ENCODE measurements around the gene OGDHL. TPM values are rescaled to one million over a fixed set of nuclear protein-coding genes. Genes with fewer than 3 reads are reported as not detected.
"Not testable (repeated sequence)": the region's sequence is repeated elsewhere in the genome, so short reads cannot be mapped to it uniquely, and the experiment has no call there.

The OGDHL gene
- polyA plus RNA-seq, 5 donors, result 0.45 to 1.6 (median 0.60) TPM

DNA sequence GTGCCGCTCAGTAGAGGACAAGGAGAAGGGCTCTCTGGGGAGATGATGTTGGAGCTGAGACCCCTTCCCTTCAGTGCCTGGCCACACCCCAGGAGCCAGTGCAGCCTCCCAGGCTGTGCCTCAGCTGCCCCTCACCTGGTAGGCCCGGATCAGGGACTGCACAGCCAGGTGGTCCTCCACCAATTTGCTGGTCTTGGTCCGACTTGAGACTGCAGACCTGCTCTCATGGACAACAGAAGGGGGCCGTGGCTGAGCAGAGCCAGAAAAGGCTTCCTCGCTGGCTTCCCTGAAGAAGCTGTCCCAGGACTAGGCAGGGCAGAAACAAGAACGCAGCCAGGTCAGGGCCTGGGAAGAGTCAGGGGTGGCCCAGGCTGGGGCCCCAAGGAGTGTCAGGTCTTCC, 5.5 kb downstream of the OGDHL start:
- no peak for DNase-seq

DNA sequence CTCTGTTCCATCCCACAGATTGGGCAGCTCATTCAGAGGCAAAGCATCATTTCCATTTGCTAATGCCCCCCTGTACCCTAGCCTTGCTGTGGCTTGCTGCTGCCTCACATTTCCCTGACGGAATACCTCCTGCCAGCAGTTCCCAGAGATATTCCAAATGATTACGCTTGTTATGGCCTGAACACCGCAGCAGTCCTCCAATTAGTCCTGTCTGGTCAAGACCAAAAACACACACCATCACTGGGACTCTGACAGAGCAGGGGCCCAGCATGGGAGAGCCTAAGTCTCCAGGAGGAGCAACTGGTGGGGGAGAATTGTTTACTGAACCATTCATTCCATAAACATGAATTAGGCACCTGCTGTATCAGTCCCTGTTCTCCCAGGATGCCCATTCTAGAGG, 6.1 kb downstream of the OGDHL start:
- no peak for DNase-seq

DNA sequence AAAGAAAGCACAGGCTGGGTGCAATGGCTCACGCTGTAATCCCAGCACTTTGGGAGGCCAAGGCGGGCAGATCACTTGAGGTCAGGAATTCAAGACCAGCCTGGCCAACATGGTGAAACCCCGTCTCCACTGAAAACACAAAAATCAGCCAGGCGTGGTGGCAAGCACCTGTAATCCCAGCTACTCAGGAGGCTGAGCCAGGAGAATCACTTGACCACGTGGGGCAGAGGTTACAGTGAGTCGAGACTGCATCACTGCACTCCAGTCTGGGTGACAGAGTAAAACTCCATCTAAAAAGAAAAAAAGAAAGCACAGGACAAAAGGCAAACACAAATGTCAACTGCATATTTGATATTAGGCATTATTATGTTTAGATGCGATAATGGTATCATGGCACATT, 7.2 kb downstream of the OGDHL start:
- not testable (repeated sequence) for DNase-seq

DNA sequence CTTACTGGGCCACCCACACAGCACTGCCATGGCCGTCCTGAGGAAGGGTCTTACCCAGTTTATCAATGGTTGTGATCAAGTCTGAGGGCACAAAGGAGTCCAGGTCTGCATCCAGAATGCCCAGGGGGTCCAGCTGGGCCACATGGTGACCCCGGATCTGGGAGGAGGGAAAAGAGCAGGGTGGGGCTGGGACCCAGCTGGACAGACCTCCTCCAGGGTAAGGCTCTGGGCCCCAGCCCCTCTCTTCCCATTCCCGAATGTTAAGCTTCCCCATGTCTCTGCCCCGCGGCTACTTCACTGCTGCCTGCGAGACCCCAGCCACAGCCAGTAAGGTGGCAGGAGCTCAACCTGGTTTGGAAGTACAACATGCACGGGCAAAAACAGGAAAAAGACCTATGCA, 9.5 kb downstream of the OGDHL start:
- DNase-seq, result no peak

DNA sequence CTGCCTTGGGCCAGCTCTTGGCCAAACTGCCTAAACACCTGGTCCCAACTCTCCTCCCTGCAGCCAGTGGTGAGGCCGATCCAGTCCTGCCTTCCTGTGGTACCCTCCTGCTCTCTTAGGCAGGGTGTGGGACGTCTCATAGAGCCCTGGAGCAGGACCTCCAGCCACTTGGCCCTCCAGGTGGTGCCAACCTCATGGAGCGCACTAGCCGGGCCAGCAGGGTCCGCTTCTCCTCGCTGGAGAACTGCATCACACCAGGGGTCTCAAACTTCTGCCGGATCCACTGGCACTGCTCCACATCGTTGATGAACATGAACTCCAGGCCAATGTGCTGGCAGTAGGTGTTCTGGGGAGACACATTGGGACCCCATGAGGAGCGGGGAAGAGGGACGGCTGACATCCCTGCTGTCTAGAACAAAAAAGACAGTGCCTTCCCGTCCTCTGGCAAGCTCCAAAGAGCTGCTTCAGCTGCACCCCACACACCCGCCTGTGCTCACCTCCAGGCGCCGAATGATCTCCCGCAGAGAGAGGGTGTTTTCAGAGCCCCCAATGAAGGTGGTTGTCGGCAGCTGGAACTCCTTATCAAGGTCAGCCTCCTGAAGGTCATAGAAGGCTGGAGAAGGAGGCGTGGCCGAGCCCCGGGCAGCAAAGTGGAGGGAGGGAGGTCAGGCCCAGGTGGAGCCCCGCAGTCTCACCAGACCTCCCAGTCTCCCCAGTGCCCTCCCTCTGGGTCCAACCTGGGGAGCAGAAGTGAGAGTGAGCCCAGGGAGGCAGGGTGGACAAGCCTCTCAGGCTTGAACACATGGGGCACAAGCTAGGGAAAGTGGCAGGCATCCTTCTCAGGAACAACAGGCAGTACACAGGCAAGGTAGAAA, 10.2 kb downstream of the OGDHL start:
- DNase-seq, result no peak

DNA sequence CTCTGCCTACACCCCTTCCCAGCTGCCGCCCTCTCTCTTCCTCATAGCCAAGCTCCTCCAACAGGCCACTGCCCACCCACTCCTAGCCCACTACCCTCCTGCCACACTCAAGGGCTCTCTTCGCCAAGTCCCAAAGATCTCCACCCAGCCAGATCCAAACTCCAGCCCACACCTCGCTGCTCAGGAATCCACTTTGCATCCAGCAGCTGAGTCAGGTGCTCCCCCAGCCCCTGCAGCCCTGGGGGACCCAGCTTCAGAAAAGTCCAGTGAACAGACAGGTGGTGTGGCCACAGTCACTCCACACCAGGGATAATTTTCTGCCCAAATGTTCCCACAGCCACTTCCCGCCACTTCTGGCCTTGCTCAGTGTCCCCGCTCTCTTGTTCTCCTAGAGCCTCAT, 10.9 kb downstream of the OGDHL start:
- no peak for DNase-seq

DNA sequence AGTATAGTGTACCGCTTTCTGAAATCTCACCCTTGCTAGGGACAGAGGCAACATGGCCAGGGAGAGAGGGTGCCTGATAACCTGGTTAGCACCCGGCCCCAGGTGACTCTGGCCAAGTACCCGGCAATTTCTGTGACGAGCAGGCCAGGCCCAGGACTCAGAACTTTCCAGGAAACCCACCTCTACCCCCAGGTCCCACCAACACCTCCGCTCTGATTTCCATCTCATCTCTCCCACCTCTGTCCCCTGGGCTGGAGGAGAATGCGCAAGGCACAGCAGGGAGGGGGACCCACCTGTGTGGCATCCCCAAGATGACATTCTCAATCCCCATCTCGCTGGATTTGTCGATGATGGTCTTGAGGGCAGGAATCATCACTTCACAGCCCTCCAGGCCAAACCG, 11.6 kb downstream of the OGDHL start:
- DNase-seq, result no peak

DNA sequence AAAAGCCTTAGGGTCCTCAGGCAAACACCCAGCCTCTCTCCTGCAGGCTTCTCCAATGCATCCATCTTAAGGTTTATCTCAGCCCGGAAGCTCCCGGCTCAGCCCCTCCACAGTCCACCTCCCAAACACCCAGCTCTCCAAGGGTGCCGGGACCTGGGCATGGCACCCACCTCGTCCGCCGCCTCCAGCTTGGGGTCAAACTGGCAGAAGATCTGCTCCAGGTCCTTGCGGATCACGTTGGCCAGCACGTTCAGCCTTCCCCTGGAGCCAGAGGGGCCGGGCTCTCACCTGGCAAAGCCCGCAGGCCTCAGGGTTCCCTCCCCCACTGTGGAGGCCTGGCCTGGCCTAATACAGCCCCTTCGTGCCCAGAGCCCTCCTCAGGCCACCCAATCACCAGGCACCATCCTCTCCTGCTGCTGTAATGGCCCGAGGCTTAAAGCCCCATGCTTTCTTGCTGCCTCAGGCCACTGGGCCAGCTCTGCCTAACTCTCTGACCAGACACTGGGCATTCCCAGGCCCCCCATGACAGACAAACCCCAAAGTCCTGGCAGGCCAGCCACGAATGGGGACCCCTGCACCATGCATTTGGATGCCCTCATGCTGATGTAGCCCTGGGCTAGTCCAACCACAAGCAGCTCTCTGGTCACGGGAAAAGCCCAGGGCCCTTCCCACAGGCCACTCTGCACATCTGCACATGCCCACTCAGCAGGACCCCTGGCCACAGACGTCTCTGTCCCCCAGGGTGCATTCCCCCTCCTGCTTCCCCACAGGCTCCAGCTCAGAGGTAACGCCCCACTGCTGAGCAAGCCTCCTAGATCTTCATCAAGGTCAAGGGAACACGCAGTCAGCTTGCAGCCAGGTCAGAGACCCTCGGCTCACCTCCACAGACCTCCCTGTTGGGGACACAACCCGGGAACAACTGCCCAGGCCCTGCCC, 12.3 kb downstream of the OGDHL start:
- no peak for DNase-seq

DNA sequence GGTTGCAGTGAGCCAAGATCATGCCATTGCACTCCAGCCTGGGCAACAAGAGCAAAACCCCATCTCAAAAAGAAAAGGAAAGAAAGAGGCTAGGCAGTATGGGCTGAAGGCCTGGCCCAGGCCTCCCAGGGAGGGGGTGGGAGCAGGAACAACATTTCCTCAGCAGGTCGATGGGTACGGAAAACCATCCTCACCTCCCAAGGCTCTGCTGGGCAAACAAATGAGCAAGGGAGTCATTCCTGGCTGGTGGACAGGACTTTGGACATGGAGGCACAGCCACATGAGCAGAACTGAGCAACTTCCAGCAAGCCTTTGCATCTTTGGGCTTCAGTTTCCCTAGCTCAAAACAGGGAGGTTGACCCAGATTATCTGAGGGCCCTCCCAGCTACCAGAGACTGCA, 13.0 kb downstream of the OGDHL start:
- DNase-seq, result no peak

DNA sequence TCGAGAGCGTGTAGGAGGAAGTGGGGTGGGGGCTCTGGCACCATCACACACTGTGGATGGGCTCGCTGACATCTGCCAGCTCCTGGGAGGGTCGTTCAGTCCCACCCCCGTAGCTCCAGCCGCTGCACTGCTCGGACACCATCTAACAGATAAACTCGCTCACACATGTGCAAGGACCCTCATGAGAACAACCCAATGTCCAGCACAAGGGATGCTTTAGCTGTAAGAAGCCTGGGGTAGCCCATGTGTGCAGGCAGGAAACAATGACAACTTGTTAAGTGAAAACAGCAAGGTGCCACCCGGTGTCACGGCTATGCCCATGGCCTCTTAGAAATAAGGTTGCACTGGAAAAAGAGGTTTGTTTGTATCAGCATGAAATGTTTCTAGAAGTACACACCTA, 14.1 kb downstream of the OGDHL start:
- DNase-seq, result no peak

DNA sequence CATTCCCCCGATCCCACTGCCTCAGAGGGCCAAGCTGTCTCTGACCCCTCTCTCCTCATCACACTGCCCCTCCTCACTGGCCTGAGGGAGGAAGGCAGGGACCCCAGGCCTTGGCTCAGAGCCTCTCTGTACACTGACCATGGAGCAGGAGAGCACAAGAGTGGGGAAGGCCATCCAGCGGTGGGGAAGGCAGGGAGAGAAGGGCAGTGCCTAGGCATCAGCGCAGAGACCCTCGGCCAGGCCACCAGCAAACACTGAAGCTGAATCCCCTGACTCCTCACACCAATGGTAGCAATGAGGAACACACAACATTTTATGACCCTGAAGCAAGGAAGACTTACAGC, 14.8 kb downstream of the OGDHL start:
- DNase-seq, result no peak

DNA sequence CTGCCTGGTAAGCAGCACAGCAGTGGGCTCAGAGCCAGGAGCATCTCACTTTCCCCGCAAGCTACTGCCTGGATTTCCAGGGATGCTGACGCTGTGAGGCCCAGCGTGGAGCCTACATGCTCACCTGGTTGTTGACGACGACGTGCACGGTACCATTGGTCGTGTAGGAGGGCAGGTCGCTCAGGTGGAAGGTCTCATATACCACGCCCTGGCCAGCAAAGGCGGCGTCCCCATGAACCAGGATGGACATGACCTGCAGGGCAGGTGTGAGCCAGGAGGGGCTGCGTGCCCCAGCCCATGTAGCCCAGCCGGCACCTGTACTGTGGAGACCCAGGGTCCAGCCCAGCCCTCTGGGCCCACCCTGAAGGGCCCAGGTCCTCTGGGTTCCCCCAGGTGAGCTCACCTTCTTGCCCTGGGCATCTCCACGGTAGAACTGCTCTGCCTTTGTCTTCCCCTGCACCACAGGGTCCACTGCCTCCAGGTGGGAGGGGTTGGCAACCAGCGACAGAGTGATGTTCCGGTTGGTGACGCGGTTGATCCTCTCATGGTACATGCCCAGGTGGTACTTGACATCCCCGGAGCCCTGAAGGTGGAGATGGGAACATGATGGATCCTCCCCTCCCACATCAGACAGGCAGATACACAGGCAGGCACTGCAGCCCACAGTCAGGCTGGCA, 15.4 kb downstream of the OGDHL start:
- no peak for DNase-seq

DNA sequence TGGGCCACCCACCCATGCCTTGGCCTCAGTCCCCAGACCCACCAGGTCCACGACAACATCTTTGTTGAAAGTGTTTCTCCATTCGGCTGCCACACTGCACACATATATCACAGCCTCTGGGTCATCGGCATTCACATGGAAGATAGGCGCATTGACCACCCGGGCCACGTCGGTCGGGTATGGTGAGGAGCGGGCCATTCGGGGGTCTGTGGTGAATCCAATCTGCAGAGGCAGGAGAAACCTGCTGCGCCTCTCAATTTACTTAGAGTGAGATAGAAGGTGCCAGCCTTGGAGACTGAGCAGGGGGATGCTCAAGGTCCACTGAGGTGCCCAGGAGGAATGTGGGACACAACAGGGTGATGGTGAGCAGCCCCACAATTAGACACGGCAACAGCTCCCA, 16.4 kb downstream of the OGDHL start:
- no peak for DNase-seq

DNA sequence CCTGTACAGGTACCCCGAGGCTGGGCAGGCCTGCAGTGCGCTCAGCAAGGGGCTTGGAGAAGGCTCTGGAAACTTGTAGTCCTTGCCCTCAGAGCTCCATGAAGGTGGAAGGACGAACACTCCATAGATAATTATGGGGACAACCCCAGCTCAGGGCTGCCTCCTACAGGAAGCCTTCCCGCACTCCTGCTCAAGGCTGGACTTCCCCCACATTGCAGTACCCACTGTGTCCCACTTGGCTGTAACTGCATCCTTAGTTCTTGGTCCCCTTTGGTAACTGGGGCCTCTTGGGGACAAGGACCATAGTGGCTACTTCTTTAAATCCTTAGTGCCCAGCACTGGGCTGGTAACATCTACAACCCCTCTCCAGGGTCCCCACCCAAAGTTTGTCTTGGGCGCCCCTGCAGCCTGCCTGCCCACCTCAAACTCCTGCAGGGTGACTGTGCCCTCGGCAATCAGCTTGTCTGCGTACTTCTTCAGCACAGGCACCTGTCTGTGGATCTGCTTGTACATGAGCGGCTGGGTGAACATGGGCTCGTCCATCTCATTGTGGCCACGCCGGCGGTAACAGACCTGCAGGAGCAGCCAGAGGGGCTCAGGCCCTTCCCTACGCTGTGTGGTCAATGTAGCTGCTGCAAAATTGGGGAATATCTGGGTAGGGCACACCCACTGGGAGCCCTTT, 17.1 kb downstream of the OGDHL start:
- DNase-seq, result no peak

DNA sequence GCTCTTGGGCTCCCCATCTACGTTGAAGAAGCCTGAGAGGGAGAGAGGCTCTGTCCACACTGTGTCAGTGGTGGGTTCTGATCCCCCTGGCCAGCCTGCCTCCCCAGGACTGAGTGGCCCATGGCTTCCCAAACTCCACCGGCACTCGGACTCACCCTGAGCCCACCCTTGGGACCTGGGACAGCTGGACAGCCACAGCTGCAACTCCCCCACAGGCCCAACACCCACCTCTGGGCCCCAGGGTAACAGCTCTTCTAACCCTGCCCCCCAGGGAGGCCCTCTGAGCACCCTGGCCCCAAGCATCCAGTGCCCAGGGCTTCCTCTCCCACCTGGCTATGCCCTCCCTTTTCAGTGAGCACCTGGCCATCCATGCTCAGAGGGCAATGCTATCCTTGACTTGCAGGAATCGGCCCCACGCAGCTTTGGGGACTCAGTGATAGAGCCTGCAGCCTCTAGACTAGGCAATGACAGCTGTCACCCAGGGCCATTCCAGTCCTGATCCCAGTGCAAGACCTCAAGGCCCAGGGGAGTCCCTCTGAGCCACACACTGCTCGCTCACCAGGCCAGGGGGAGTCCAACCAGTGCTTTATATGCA, 17.9 kb downstream of the OGDHL start:
- no peak for DNase-seq

DNA sequence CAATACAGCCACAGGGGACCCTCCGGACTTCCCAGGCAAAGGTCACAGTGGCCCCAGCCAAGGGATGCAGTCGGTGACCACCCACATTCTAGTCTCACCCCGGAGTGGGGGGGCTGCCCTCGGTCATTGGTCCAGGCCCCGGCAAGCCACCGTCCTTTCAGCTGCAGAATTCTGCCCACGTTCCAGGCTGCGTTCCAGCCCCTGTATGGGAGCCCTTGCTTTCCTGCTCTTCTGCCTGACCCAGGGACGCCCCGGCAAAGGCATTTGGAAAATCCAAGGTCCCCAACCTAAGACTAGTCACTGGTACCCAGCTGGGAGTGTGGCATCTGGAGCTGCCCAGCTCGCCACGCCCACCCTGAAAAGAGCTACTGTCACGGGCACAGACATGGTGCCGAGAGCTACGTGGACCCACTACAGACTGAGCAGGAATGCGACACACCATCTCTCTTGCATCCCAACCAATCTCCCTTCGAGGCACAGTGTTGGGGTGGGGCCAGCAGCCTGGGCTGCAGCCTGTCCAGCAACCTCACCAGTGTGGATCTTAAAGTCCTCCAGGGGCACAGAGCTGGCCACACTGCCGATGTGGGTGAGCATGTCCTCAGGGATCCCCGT, 18.6 kb downstream of the OGDHL start:
- no peak for DNase-seq

DNA sequence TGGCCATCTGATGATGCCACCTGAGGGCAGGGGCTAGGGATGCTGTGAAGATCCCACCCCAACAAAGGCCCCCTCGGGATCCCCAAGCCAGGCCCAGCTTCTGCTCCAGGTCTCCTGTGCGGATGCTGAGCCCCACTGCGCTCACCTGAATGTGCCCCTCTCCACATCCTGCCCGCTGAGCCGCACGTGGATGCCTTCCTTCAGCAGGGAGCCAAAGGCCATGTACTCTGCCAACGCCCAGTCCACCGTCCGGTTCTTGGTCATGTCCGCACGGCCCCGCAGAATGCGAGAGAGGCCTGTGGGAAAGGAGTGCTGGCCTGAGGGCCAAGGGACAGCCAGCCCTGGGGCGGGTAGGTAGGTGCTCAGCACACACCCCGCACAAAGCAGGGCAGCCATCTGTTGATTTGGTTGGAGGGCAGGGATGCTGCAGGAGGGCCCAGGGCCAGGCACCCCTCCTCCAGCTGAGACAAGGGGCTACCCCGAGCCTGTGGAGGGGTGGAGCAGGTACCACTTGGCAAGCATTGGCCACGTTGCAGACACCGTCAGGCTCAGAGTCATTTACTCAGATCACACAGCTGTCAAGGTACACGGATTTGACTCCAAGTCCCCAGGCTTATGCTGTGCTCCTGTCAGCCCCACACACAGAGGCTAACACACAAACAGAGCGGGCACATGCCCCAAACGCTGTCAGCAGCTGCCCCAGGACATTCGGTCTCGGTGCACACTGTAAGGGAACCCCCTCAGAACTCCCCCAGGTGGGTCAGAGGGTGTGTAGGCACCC, 19.2 kb downstream of the OGDHL start:
- no peak for DNase-seq

DNA sequence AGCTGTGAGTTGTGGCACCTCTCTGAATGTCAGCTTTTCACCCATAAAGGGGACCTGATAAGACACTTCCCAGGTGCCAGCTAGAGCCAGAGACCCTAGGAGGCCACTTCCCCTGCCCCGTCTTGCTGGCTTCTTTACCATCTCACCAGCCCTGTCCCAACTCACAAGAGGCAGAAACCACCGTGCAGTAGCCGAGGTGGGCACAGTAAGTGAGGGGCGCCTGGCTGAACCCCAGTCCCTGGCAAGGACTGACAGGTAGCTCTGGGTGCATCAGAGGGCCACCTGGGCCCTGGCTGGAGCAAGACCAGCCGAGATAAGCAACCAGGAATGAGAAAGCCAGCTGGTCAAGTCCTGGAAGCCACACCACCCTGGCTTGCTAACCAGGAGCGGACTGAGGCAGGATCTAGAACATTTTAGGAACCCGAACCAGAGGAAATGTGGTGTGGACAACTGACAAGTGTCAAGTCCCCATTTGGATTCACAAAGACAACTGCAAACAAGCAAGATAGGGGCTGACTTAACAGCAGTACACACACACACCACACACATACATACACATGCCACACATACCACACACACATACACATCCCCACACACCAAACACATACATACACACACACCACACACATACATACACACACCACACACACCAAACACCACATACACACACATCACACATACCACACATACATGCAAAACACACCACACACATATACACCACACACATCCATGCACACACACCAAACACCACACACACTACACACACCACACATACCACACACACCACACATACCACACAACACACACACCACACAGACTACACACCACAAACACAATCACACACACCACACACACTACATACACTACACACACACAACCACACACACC, 20.8 kb downstream of the OGDHL start:
- DNase-seq, result no peak
